HepG2 (cell line): ENCODE data around the gene ANKUB1. TPM values are rescaled to one million over a fixed set of nuclear protein-coding genes. Genes with fewer than 3 reads are reported as not detected.

Experiments
- ATAC-seq: fragments of 200-7000 bp; cut with Tn5 transposase; 3 replicates; pipeline ENCODE4 v1.9.1; 2020; ENCODE audit warnings: mild to moderate bottlenecking, moderate library complexity
- BruUV-seq: library from RNA; stranded (reverse); fragments of 400-500 nt; replicated peaks from 2 replicates; lab custom pipeline; 2021; lab: Mats Ljungman, UMichigan
- CTCF ChIA-PET: fragments of 300-600 bp; formaldehyde crosslinking; extraction: SDS; loops from one replicate; lab custom pipeline; 2021; ENCODE audit warnings: low total read pairs, inconsistent platforms, low intra/inter-chr PET ratio; lab: Yijun Ruan, JAX
- POLR2A ChIA-PET: fragments of 350-600 bp; sonication (Branson Sonifier 250); formaldehyde crosslinking; loops from one replicate; lab custom pipeline; 2020; ENCODE audit warnings: antibody characterized with exemption, inconsistent platforms; lab: Yijun Ruan, JAX
- DNase-seq: peaks from one replicate; pipeline ENCODE4 v3.0.0-alpha.2; 2015; ENCODE audit warnings: low spot score
- FAIRE-seq: peaks from 3 replicates; lab custom pipeline; 2011; peaks lifted over from hg19 to GRCh38; lab: Jason Lieb, UNC
- H2AFZ ChIP-seq: one replicate; pipeline ENCODE4 v1.6.1; 2011; ENCODE audit warnings: low read length, inconsistent platforms
- H3K27ac ChIP-seq: fragments of 300-600 bp; 3 replicates; pipeline ENCODE4 v1.8.0; 2011; ENCODE audit warnings: mixed run types, mild to moderate bottlenecking, mixed read lengths, low read length, inconsistent platforms; ENCODE audit not compliant: insufficient read depth; ENCODE audit errors: extremely low read length
- H3K27me3 ChIP-seq, 2 experiments: fragments of 200-600 bp in 1 of 2; 2 replicates in 1 of 2; 3 replicates in 1 of 2; pipeline versions ENCODE4 v1.6.0 to v1.8.0; 2011; ENCODE audit warnings: low read length in 2 of 2, mild to moderate bottlenecking in 2 of 2, moderate library complexity in 2 of 2, inconsistent platforms in 1 of 2; ENCODE audit not compliant: insufficient read depth in 2 of 2, control insufficient read depth in 1 of 2
- H3K36me3 ChIP-seq, 2 experiments: fragments of 200-600 bp in 1 of 2; replicated peaks in 1 of 2; 2 replicates in 1 of 2; 3 replicates in 1 of 2; pipeline versions ENCODE4 v1.5.1 to v1.8.0; 2011; ENCODE audit warnings: low read length in 2 of 2, inconsistent platforms in 1 of 2; ENCODE audit not compliant: insufficient read depth in 2 of 2, control insufficient read depth in 1 of 2
- H3K4me1 ChIP-seq: 2 replicates; pipeline ENCODE4 v1.5.1; 2012; ENCODE audit warnings: low read length, inconsistent platforms; ENCODE audit not compliant: insufficient read depth
- H3K4me2 ChIP-seq: 2 replicates; pipeline ENCODE4 v1.6.0; 2011; ENCODE audit warnings: low read depth, low read length, inconsistent platforms
- H3K4me3 ChIP-seq, 3 experiments: fragments of 200-600 bp in 1 of 3; sonication (generic), shearing (Covaris generic) in 1 of 3; replicated peaks in 1 of 3; 2 replicates each; pipeline ENCODE4 v1.5.1; 2011 to 2016; ENCODE audit warnings: low read length in 3 of 3, inconsistent platforms in 2 of 3, low read depth in 2 of 3, mild to moderate bottlenecking in 2 of 3, control low read depth in 1 of 3, mixed read lengths in 1 of 3; ENCODE audit not compliant: insufficient read depth in 1 of 3
- H3K79me2 ChIP-seq: one replicate; pipeline ENCODE4 v1.6.1; 2011; ENCODE audit warnings: low read length, inconsistent platforms; ENCODE audit not compliant: insufficient read depth
- H3K9ac ChIP-seq: 2 replicates; pipeline ENCODE4 v1.6.0; 2011; ENCODE audit warnings: mild to moderate bottlenecking, low read depth, low read length, inconsistent platforms; ENCODE audit not compliant: insufficient read depth
- H3K9me3 ChIP-seq: 2 replicates; pipeline ENCODE4 v1.5.1; 2012; ENCODE audit warnings: mild to moderate bottlenecking, low read length
- H4K20me1 ChIP-seq: 2 replicates; pipeline ENCODE4 v1.6.0; 2011; ENCODE audit warnings: inconsistent platforms, mild to moderate bottlenecking, low read length, moderate library complexity; ENCODE audit not compliant: insufficient read depth
- ARHGAP35 ChIP-seq: sonication (generic); formaldehyde crosslinking; IDR thresholded peaks from 2 replicates; pipeline ENCODE4 v1.9.0; 2022; ENCODE audit warnings: mild to moderate bottlenecking, inconsistent platforms, moderate library complexity, missing genetic modification reagents, borderline replicate concordance
- ARNTL ChIP-seq: sonication (generic); formaldehyde crosslinking; IDR thresholded peaks from 2 replicates; pipeline ENCODE4 v1.4.0; 2020; ENCODE audit warnings: mild to moderate bottlenecking, missing genetic modification reagents
- ESRRA ChIP-seq: sonication (generic); formaldehyde crosslinking; IDR thresholded peaks from 2 replicates; pipeline ENCODE4 v1.5.1; 2020; ENCODE audit warnings: mild to moderate bottlenecking, low read depth, missing genetic modification reagents
- JARID2 ChIP-seq: sonication (generic); formaldehyde crosslinking; IDR thresholded peaks from 2 replicates; pipeline ENCODE4 v1.8.1; 2023; ENCODE audit warnings: missing genetic modification reagents, inconsistent platforms; ENCODE audit not compliant: insufficient replicate concordance
- PCBP2 ChIP-seq: fragments of 200-400 bp; formaldehyde crosslinking; optimal IDR thresholded peaks from 2 replicates; pipeline ENCODE3; 2018; ENCODE audit warnings: low read length, low read depth; ENCODE audit not compliant: poor library complexity, severe bottlenecking
- TEAD3 ChIP-seq: optimal IDR thresholded peaks from 2 replicates; pipeline ENCODE3; 2016; ENCODE audit warnings: borderline replicate concordance
- ZNF124 ChIP-seq: sonication (generic); formaldehyde crosslinking; IDR thresholded peaks from 2 replicates; pipeline ENCODE4 v1.4.0; 2020; ENCODE audit warnings: missing genetic modification reagents
- ZNF160 ChIP-seq: sonication (generic); formaldehyde crosslinking; IDR thresholded peaks from 2 replicates; pipeline ENCODE4 v1.8.0; 2022; ENCODE audit warnings: mild to moderate bottlenecking, inconsistent platforms, missing genetic modification reagents
- ZNF24 ChIP-seq: fragments of 450-650 bp; IDR thresholded peaks from 2 replicates; pipeline ENCODE4 v1.6.1; 2017; ENCODE audit warnings: antibody characterized with exemption, mild to moderate bottlenecking
- ZNF317 ChIP-seq: sonication (generic); formaldehyde crosslinking; IDR thresholded peaks from 2 replicates; pipeline ENCODE4 v1.5.0; 2020; ENCODE audit warnings: mild to moderate bottlenecking, missing genetic modification reagents
- ZNF333 ChIP-seq: sonication (generic); formaldehyde crosslinking; IDR thresholded peaks from 2 replicates; pipeline ENCODE4 v1.4.0; 2020; ENCODE audit warnings: mild to moderate bottlenecking, missing genetic modification reagents, borderline replicate concordance
- ZNF367 ChIP-seq: sonication (generic); formaldehyde crosslinking; IDR thresholded peaks from 2 replicates; pipeline ENCODE4 v1.4.0; 2020; ENCODE audit warnings: missing genetic modification reagents, borderline replicate concordance
- ZNF451 ChIP-seq: sonication (generic); formaldehyde crosslinking; IDR thresholded peaks from 2 replicates; pipeline ENCODE4 v1.5.0; 2020; ENCODE audit warnings: mild to moderate bottlenecking, missing genetic modification reagents
- ZNF775 ChIP-seq: sonication (generic); formaldehyde crosslinking; IDR thresholded peaks from 2 replicates; pipeline ENCODE4 v1.4.0; 2020; ENCODE audit warnings: missing genetic modification reagents, mild to moderate bottlenecking, moderate library complexity, borderline replicate concordance
- ZSCAN21 ChIP-seq: sonication (generic); formaldehyde crosslinking; IDR thresholded peaks from 2 replicates; pipeline ENCODE4 v1.8.0; 2022; ENCODE audit warnings: mild to moderate bottlenecking, missing genetic modification reagents, moderate library complexity, borderline replicate concordance
- in situ Hi-C: cut with HindIII; loops from 2 replicates; pipeline ENCODE4 v1.10.0; 2017; ENCODE audit warnings: low pct_unique_long_range_greater_than_20kb; ENCODE audit not compliant: extremely low pct_ligation_motif_present
- intact Hi-C: fragments of 100-400 bp; cut with micrococcal nuclease; formaldehyde crosslinking; loops from one replicate; pipeline ENCODE4 v1.10.0; 2022; ENCODE audit not compliant: unreplicated experiment
- polyA plus RNA-seq, 8 experiments: library from polyadenylated mRNA; depleted of rRNA in 3 of 8; stranded (reverse) in 7 of 8; unstranded in 1 of 8; fragments of >200 nt; fragmentation: Illumina TruSeq in 4 of 8; extraction: Trizol in 4 of 8; gene quantifications; 2 replicates each; pipeline versions ENCODE4 v1.2.1 to v1.2.3, GENCODE V29; 2011 to 2016; ENCODE audit warnings: low read depth in 4 of 8, missing spikeins in 1 of 8, mixed read lengths in 1 of 8; ENCODE audit not compliant: insufficient read depth in 1 of 8
- total RNA-seq, 5 experiments: library from RNA; depleted of rRNA; stranded (reverse); fragments of >200 nt; fragmentation: Illumina TruSeq; extraction: Trizol; gene quantifications; 2 replicates each; pipeline ENCODE4 v1.2.3, GENCODE V29; 2016; ENCODE audit warnings: low read depth in 1 of 5
- TF ChIP-seq, protein P1 (sequence below): sonication (generic); formaldehyde crosslinking; IDR thresholded peaks from 2 replicates; pipeline ENCODE4 v1.4.0; 2020; ENCODE audit warnings: mild to moderate bottlenecking, missing genetic modification reagents
- TF ChIP-seq, protein P2 (sequence below): sonication (generic); formaldehyde crosslinking; conservative IDR thresholded peaks from 2 replicates; pipeline ENCODE4 v1.4.0; 2020; ENCODE audit warnings: missing genetic modification reagents

The ANKUB1 gene
- total and polyA plus RNA-seq, 2 of the 13 experiments (the other 11 are each of a cell fraction or from before 2014, with no cell fraction given): not detected

DNA sequence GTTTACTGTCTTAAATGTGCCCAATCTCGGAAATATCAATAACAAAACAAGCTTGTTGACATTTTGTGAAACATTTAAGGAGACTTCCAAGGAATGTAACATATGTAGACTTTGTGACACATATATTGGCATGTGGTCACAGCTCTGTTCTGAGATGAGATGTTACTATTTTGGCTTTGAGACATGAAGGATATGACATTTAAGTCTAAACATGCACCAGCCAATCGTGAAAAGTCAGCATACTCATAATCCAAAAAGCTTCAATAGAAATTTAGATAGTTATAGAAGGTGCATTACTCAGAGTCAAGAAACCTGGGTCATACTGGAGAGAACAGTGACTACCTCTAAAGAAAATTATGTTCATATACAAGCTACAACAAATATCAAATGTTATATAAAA is 53.5 kb downstream of the ANKUB1 start (continued):
- TF ChIP-seq ZNF24 (no peak), ARNTL (CRISPR knock-in tag) (no peak), ZNF333 (CRISPR knock-in tag) (no peak), PCBP2 (no peak), ZNF317 (no peak), ZNF451 (CRISPR knock-in tag) (no peak)
- TF ChIP-seq, protein P1, sequence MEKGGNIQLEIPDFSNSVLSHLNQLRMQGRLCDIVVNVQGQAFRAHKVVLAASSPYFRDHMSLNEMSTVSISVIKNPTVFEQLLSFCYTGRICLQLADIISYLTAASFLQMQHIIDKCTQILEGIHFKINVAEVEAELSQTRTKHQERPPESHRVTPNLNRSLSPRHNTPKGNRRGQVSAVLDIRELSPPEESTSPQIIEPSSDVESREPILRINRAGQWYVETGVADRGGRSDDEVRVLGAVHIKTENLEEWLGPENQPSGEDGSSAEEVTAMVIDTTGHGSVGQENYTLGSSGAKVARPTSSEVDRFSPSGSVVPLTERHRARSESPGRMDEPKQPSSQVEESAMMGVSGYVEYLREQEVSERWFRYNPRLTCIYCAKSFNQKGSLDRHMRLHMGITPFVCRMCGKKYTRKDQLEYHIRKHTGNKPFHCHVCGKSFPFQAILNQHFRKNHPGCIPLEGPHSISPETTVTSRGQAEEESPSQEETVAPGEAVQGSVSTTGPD: no peak
- TF ChIP-seq, all 625 proteins: peak for 0

DNA sequence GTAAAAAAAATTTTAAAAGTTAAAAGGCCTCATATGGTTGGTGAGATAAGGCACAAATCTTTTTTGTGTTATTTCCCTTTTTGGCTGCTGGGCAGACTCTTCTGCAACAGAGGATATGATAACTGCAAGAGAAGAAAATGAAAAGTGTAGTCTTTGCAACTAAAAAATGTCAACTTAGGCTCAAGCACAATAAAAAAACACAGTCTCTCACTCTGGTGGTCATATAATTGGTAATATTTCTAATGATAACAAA is 55.5 kb downstream of the ANKUB1 start:
- no peaks in the 10 kb centered on the region for H3K79me2 ChIP-seq
- BruUV-seq: no TSS peak
- H3K9ac ChIP-seq: no peak overlapping the region
- no peaks in the 10 kb centered on the region for H4K20me1 ChIP-seq
- no peak for DNase-seq
- in situ Hi-C loops (no loop called here), intact Hi-C loops (no loop called here)
- POLR2A ChIA-PET: no interaction called here
- peaks cover 0 to 1% of the 10 kb centered on the region in 2 experiments; a peak in 1 of 5 replicates for H3K36me3 ChIP-seq
- no peak overlapping the region for H3K4me2 ChIP-seq
- H3K27ac ChIP-seq: no peak overlapping the region
- H3K4me1 ChIP-seq: peaks cover 26% of the 10 kb centered on the region
- no peak for FAIRE-seq
- ATAC-seq: no peak
- no peak overlapping the region for H2AFZ ChIP-seq
- no peaks in the 10 kb centered on the region for H3K9me3 ChIP-seq
- no peak overlapping the region for H3K4me3 ChIP-seq
- no peaks in the 10 kb centered on the region for H3K27me3 ChIP-seq
- CTCF ChIA-PET: no interaction called here
- TF ChIP-seq TEAD3: no peak
- TF ChIP-seq ESRRA: no peak
- TF ChIP-seq ARHGAP35 (CRISPR knock-in tag): no peak
- no peak for TF ChIP-seq ZNF775
- TF ChIP-seq ZNF160 (CRISPR knock-in tag): no peak
- TF ChIP-seq ZNF124 (CRISPR knock-in tag): no peak
- no peak for TF ChIP-seq ZSCAN21 (CRISPR knock-in tag)
- no peak for TF ChIP-seq JARID2
- TF ChIP-seq, protein P2, sequence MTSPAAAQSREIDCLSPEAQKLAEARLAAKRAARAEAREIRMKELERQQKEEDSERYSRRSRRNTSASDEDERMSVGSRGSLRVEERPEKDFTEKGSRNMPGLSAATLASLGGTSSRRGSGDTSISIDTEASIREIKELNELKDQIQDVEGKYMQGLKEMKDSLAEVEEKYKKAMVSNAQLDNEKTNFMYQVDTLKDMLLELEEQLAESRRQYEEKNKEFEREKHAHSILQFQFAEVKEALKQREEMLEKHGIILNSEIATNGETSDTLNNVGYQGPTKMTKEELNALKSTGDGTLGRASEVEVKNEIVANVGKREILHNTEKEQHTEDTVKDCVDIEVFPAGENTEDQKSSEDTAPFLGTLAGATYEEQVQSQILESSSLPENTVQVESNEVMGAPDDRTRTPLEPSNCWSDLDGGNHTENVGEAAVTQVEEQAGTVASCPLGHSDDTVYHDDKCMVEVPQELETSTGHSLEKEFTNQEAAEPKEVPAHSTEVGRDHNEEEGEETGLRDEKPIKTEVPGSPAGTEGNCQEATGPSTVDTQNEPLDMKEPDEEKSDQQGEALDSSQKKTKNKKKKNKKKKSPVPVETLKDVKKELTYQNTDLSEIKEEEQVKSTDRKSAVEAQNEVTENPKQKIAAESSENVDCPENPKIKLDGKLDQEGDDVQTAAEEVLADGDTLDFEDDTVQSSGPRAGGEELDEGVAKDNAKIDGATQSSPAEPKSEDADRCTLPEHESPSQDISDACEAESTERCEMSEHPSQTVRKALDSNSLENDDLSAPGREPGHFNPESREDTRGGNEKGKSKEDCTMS: no peak
- TF ChIP-seq ZNF367: no peak
